ENCODE results near the gene LEFTY1.

LEFTY1 gene

GRCh38 chr1:225876900-225877510 is 11.9 kb downstream of the LEFTY1 start:
- intact Hi-C loops (cut with DNase I) = no loop called here

GRCh38 chr1:225875044-225875815 is 13.7 kb downstream of the LEFTY1 start:
- intact Hi-C loops (cut with DNase I) = no loop called here
- peak in 2 of 10 donors; percentile 67 to 73 for DNase-seq

More at GRCh38 chr1:225876900-225877510, 11.9 kb downstream of the LEFTY1 start:
- no peak for DNase-seq

GRCh38 chr1:225874431-225874830 is 14.5 kb downstream of the LEFTY1 start:
- peak in 2 of 10 donors; percentile 78 to 81 for DNase-seq
- intact Hi-C loops (cut with DNase I) = no loop called here

- DNase-seq = peak in 2 of 10 donors; percentile 36 to 56
- intact Hi-C loops (cut with DNase I) = no loop called here
These were observed 15.6 kb downstream of the LEFTY1 start for GRCh38 chr1:225873281-225873850.

GRCh38 chr1:225872075-225872430 is 16.9 kb downstream of the LEFTY1 start:
- DNase-seq = peak in 1 of 10 donors; percentile 25
- intact Hi-C loops (cut with DNase I) = no loop called here

GRCh38 chr1:225871359-225872074 is 17.4 kb downstream of the LEFTY1 start:
- intact Hi-C loops (cut with DNase I) = no loop called here
- peak in 2 of 10 donors; percentile 16 to 43 for DNase-seq

- intact Hi-C loops (cut with DNase I) = no loop called here
- peak in 3 of 10 donors; percentile 54 to 81 (median 73) for DNase-seq
These were observed 18.0 kb downstream of the LEFTY1 start for GRCh38 chr1:225870911-225871310.

GRCh38 chr1:225868631-225869330 is 20.2 kb downstream of the LEFTY1 start:
- intact Hi-C loops (cut with DNase I) = no loop called here
- peak in 2 of 10 donors; percentile 24 to 59 for DNase-seq

GRCh38 chr1:225866981-225867380 is 22.0 kb downstream of the LEFTY1 start:
- no peak for DNase-seq
- intact Hi-C loops (cut with DNase I) = no loop called here

GRCh38 chr1:225866061-225866837 is 22.7 kb downstream of the LEFTY1 start:
- DNase-seq = peak in 1 of 10 donors; percentile 18
- intact Hi-C loops (cut with DNase I) = no loop called here

GRCh38 chr1:225865514-225865913 is 23.4 kb downstream of the LEFTY1 start:
- intact Hi-C loops (cut with DNase I) = no loop called here

GRCh38 chr1:225863167-225863566 is 25.8 kb downstream of the LEFTY1 start:
- intact Hi-C loops (cut with DNase I) = no loop called here
- DNase-seq = no peak

More at GRCh38 chr1:225865514-225865913, 23.4 kb downstream of the LEFTY1 start:
- DNase-seq = peak in 1 of 10 donors; percentile 26

- DNase-seq = peak in 1 of 10 donors; percentile 58
These were observed 26.4 kb downstream of the LEFTY1 start for GRCh38 chr1:225862581-225862950.

GRCh38 chr1:225861834-225862580 is 26.9 kb downstream of the LEFTY1 start:
- intact Hi-C loops (cut with DNase I) = no loop called here
- DNase-seq = peak in 1 of 10 donors; percentile 80

More at GRCh38 chr1:225862581-225862950, 26.4 kb downstream of the LEFTY1 start:
- intact Hi-C loops (cut with DNase I) = no loop called here

- intact Hi-C loops (cut with DNase I) = no loop called here
- peak in 1 of 10 donors; percentile 32 for DNase-seq
These were observed 28.0 kb downstream of the LEFTY1 start for GRCh38 chr1:225860876-225861441.

- intact Hi-C loops (cut with DNase I) = no loop called here
- DNase-seq = peak in 2 of 10 donors; percentile 61
These were observed 28.8 kb downstream of the LEFTY1 start for GRCh38 chr1:225860107-225860506.

GRCh38 chr1:225859151-225859550 is 29.8 kb downstream of the LEFTY1 start:
- intact Hi-C loops (cut with DNase I) = no loop called here
- peak in 2 of 10 donors; percentile 2 to 73 for DNase-seq

- intact Hi-C loops (cut with DNase I) = no loop called here
- DNase-seq = peak in 1 of 10 donors; percentile 26
These were observed 31.7 kb downstream of the LEFTY1 start for GRCh38 chr1:225857256-225857655.

Data from posterior cingulate gyrus (tissue), 11 donors.